ENCODE measurements around the gene CXCL16.

The CXCL16 gene

DNA sequence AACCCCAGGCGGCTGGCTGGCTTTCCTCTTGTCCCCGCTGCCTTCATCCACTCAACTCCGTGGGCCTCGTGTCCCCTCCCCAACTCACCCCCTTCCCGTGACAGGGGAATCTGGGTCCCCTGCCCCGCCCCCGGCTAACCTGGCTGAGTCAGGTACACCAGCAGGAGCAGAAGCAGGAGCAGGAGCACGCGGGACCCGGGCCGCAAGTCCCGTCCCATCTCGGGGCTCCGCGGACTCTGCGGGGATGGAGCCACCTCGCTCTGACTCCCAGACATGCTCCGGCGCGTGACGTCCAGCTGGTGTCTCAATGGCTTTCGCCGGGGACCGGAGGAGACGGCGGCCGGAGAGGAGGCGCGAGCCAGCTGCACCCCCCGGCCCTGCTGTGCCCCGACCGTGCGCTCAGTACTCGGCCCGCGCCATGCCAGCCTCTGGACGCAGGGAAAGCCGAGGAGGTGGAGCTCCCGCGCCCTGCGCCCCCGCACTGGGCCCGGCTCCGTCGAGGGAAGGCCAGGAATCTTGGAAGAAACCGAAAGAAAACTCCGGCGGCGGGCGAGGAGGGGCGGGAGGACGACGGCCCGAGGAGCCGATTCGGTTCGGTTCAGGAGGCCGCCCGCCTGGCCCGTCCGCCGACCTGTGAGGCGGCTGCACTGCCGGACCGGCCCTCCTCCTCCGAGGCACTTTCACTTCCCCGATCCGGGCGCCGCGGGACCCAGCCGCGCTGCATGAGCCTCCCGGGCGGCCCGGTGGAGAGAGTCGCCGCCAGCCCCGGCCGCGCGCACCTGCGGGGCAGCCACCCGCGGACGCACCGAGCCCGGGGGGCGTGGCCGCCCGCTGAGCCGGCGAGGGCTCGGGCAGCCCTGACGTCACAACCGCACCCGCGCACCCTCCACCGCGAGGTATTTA lies at the start of gene CXCL16, which contains the start of gene ZMYND15:
Gene CXCL16, minus strand, starts transcription at position 807 of the 903 bp plus-strand sequence. Its CDS starts 589 bp downstream, at position 218.
Gene ZMYND15, plus strand, starts transcription at position 712 of the 903 bp plus-strand sequence. CDS start 716 bp downstream, outside the sequence.
- DNase-seq, result no peak

DNA sequence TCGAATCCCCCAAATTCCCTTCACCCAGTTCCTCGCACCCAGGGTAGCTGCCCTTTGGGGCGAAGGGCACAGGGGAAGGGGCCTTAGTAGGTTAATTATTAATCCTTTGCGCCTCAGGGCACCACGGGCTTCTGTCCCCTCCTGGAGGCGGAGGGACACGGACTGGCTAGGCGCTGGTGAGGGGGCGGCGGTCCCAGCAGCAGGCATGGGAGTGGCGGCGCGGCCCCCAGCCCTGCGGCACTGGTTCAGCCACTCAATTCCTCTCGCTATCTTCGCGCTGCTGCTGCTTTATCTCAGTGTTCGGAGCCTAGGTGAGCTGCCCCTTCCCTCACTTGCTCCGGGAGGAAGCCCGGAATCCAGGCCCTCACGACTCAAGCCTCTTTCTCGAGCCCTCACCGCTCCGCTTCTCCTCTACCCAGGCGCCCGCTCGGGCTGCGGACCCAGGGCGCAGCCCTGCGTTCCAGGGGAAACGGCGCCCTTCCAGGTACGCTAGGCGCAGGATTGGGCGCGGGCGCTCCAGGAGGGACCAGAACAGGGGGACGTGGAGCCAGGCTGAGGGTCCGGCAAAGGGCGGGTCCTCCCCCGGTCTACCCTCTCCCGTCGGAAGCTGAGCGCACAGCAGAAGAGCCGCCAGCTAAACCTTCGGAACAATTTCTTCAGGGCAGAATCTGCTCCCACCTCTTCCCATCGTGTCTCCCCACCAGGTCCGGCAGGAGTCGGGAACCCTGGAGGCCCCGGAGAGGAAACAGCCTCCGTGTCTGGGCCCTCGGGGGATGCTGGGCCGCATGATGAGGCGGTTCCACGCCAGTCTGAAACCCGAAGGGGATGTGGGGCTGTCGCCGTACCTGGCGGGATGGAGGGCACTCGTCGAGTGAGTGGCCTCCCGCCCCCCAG lies 49.3 kb upstream of the CXCL16 start, which contains the start of gene GLTPD2:
Gene GLTPD2, plus strand, starts transcription at position 158 of the 894 bp plus-strand sequence. Its CDS starts 48 bp downstream, at position 206.
- no peak for DNase-seq

DNA sequence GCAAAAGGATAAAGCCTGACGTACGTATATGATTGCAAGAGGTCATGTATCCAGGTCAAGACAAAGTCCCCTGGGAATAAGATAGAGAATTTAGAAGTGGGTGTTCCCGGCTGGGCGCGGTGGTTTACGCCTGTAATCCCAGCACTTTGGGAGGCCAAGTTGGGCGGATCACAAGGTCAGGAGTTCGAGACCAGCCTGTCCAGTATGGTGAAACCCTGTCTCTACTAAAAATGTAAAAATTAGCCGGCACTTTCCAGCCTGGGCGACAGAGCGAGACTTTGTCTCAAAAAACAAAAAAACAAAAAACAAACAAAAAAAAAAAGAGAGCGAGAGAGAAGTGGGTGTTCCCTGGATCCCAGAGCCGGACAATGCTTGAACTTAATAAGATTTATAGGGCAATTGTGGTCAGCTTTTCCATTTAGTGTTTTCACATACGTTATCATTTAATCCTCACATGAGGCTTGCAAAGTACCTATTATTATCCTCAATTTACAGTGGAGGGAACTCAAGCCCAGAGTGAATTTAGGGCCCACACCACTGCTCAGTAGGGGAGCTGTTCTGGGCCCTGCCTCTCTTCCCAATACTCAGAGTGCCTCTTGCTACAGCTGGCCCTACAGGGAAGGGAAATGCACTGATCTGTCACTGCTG lies 48.6 kb upstream of the CXCL16 start:
- DNase-seq, result no peak

DNA sequence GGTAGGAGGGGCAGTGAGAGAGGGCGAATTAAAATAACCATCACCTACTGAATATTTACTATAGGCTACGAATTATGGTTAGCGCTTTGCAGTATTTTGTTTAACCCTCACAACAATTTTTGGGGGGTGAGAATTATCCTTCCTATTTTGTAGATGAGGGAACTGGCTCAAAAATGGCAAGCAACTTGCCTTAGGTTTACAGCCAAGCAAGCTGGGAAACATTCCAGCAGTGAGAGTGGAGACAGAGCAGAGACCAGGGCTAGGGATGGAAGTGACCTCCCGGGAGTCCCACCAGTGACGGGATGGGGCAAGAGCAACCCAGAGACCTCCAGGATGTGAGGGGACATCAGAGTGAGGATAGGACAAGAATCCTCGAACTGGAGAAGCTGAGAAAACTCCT lies 46.8 kb upstream of the CXCL16 start:
- no peak for DNase-seq

GRCh38 chr17:4786106-4786511 lies 46.4 kb upstream of the CXCL16 start, which contains the start of gene VMO1:
Gene VMO1, minus strand, starts transcription at chr17:4786364. Its CDS starts 12 bp downstream, at chr17:4786352.
- DNase-seq, result no peak

GRCh38 chr17:4785311-4786105 lies 45.8 kb upstream of the CXCL16 start:
- DNase-seq, result no peak

GRCh38 chr17:4782652-4783051 lies 42.9 kb upstream of the CXCL16 start:
- no peak for DNase-seq

DNA sequence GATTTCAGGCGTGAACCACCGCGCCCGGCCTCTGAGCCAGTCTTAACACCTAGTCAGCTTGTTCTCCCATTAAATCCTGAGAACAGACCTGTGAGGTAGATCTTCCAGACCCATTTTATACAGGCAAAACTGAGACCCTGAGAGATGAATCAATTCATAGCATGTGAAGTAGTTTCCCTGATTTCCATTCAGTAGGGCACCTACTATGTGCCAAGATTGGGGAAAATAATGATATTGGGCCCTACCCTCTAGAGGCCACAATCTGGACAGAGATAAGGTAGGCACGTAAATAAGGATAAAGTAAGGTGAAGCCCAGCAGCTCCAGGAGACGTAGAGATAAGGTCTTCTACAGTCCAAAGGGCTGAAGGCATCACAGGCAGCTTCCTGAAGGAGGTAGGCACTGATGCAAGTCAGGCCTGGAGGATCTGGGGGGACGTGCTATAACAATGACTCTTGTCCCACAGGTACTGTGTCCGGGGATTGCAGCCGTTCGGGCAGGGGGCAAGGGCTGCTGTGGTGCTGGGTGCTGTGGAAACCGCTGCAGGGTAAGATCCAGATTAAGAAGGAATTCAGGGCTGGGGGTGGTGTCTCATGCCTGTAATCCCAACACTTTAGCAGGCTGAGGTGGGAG lies 40.7 kb upstream of the CXCL16 start:
- DNase-seq, result no peak

DNA sequence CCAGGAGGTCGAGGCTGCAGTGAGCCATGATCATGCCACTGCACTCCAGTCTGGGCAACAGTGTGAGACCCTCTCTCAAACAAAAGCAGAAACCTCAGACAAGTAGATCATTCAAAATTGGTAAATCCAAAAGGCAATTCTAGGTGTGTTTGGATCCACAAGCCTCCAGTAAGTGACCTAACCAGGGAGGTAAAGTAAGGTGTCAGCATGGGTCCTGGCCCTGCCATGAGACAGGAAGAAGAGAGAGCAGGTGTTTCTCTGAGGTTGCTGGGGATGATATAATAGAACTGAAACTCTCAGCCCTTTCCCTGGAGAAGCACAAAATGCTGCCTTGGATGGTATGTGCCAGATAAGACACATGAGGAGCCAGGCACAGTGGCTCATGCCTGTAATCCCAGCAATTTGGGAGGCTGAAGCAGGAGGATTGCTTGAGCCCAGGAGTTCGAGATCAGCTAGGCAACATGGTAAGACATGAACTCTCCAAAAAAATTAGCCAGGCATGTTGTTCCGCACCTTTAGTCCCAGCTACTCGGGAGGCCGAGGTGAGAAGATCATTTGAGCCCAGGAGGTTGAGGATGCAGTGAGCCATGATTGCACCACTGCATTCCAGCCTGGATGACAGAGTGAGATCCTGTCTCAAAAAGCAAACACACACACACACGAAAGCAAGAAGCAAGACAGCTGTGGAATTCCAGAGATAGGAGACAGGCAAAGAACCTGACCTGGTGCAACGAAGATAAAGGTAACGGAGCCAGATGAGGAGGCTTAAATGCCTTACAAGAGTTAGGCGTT lies 38.4 kb upstream of the CXCL16 start:
- no peak for DNase-seq

DNA sequence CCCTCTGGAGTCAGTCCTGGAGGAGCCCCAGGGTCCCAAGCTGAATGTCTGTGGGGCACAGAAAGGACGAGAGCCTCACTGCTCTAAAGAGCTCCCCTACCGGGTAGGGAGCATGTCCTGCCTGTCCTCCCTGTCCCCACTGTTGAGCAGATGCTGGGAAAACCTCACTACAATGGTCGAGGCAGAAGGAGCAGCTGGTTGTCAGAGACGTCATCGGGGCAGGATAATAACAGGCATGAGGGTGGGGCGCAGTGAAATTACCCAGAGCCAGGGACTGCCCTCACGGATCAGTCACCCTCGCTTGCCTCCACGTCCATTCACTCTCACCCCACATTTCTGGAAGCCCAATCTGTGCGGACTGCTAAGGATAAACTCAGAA lies 32.5 kb upstream of the CXCL16 start:
- DNase-seq, result no peak

DNA sequence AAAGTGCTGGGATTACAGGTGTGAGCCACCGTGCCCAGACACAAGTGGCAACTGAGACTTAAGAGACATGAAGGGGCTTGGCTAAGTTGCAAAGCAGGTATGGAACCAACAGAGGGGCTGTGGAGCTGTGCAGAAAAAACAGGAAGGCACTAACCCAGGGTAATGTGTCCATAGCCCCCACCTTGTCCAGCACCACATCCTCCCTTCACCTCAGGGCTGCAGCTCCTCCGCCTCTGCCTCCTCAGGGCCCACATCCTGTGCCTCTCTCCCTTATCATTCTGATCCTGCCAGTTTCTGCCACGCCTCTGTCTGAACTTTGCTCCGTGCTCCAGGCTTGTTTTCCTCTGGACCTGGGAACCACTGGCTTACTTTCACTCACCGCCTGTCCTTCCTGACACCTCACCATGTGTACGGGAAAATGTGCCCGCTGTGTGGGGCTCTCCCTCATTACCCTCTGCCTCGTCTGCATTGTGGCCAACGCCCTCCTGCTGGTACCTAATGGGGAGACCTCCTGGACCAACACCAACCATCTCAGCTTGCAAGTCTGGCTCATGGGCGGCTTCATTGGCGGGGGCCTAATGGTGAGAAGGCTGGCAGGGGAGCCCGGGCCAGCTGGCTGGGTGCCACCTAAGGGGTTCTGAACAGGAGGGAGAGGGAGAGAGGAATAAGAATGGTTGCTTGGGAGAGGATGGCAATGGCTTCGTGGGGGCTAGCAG lies 31.9 kb upstream of the CXCL16 start, which contains the start of gene TM4SF5:
Gene TM4SF5, plus strand, starts transcription at position 368 of the 716 bp plus-strand sequence. Its CDS starts 37 bp downstream, at position 405.
- no peak for DNase-seq

DNA sequence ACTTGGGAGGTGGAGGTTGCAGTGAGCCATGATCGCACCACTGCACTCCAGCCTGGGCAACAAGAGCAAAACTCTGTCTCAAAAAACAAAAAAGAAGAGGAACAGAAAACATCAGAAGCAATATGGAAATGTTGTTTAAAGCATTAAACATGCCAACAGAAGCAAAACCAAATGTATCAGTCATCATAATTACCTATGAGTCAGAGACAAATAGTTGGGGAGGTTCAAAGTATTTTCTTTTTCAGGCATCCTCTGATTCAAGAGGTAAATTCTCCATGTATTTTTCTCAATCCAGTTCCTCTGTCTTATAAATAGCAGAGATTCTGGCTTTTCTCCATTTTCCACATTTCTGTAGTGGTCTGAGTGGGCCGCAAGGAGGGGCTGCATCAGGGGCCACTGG lies 29.9 kb upstream of the CXCL16 start:
- DNase-seq, result no peak

DNA sequence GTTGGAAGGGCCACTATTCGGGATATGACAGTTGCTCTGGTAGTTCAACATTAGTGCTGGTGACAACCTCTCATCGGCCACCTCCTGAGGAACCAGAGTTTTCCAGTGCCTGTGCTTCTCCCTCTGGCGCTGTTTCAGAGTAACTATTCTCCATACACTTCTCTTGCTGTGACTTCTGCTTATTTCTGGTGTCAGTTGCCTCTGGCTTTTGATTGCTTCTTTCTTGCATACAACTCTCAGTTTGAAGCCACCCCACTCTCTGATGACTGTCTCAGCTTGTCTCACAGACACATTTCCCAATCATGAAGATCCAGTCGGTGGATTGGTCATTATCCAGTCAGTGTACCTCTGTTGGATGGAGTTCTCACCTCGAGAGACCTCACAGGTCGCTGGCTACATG lies 28.6 kb upstream of the CXCL16 start:
- no peak for DNase-seq

DNA sequence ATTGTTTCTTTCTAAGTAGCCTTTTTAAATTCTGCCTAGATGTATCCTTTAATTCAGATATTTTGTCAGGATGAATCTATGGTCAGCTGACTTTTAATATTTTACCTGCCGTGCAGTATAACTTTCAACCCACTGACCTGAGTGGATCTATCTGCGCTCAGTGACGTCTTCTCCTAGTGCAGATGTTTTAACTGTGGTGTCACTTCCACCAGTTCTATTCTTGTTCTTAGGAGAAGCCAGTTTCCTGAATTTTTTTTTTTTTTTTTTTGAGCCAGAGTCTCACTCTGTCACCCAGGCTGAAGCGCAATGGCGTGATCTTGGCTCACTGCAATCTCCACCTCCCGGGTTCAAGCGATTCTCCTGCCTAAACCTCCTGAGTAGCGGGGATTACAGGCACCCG lies 27.0 kb upstream of the CXCL16 start:
- no peak for DNase-seq

DNA sequence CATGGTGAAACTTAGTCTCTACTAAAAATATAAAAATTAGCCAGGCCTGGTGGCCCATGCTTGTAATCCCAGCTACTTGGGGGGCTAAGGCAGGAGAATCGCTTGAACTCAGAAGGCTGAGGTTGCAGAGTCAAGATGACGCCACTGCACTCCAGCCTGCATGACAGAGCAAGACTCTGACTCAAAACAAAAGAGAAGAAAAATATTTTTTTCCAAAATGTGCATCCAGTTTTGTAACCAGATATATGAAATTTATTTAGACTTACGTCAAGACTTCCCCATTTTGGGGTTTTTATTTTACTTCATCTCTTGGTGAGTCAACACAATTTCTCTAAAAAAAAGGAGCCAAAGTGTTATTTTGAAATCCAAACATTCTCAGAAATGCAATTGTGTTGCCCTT lies 26.5 kb upstream of the CXCL16 start:
- DNase-seq, result no peak

GRCh38 chr17:4764595-4764994 lies 24.9 kb upstream of the CXCL16 start:
- no peak for DNase-seq

DNA sequence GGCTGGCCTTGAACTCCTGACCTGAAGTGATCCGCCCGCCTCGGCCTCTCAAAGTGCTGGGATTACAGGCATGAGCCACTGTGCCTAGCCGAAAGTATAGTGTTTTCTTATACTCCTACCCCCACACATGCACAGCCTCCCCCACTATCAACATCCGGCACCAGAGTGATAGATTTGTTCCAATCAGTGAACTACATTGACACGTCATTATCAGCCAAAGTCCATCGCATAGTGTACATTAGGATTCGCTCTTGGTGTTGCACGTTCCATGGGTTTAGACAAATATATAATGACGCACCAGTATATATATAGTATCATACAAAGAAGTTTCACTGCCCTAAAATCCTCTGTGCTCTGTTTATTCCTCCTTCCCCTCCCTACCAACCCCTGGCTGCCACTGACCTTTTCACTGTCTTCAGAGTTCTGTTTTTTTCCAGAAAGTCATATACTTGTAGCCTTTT lies 20.1 kb upstream of the CXCL16 start:
- DNase-seq, result no peak

DNA sequence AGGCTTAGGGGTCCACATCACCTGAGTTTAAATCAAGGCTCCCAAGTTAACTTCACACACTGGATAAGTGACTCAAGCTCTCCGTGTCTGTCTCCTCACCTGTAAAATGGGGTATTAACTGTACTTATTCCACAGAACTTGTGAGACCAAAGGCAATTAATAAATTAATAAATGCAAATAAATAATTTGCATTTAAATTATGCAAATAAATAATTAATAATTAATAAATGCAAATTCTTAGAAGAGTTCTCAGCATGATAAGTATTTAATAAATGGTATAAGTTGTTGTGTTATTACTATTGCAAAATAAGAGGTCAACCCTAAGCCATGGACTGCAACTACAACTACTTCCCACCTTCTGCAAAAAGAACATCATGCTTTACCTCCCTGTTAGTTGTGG lies 13.7 kb upstream of the CXCL16 start:
- DNase-seq, result no peak

GRCh38 chr17:4751932-4752331 lies 12.2 kb upstream of the CXCL16 start:
- no peak for DNase-seq

DNA sequence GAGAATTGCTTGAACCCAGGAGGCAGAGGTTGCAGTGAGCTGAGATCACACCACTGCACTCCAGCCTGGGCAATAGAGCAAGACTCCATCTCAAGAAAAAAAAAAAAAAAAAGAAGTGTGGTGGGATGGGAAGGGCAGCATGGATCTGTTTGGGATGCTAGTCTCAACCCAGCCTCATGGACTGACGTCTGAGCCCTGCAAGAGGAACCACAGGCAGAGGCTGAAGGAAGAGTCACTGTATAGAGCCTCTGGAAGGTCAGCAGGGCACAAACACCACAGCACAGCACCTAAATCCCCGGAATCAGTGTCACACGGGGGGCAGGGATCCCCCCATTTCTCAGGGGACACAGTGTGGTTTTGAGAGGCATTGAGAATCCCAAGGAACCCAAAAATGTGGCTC lies 10.9 kb upstream of the CXCL16 start:
- DNase-seq, result no peak
